ENCODE results near the gene RAB33B. TPM values are rescaled to one million over a fixed set of nuclear protein-coding genes. Genes with fewer than 3 reads are reported as not detected.

The RAB33B gene
- total and polyA plus RNA-seq, 9 of the 15 experiments (the other 6 are each of a cell fraction or from before 2014, with no cell fraction given) = 1.7 to 3.7 (median 3.0) TPM

GRCh38 chr4:139522457-139522856 lies 68.5 kb downstream of the RAB33B start (continued):
- TF ChIP-seq CTCF (IDR thresholded peaks at IDR 0.05 in 2 of 3, conservative IDR thresholded peaks at IDR 0.05 in 1 of 3; ENCODE audit: insufficient read depth in 2 of 3, low read depth in 1 of 3, low read length in 3 of 3) = peak in 1 of 3 experiments; percentile 23; a peak in 1 of 6 replicates

GRCh38 chr4:139523076-139523475 lies 69.2 kb downstream of the RAB33B start:
- Histone ChIP-seq H3K27me3 (ENCODE audit: control insufficient read depth in 2 of 2, insufficient read depth in 2 of 2, low read length in 2 of 2) (0 out of 5 replicates have a peak, but pooled peaks cover 2 to 4% of the 10 kb centered on the region in 2 experiments), H4K20me1 (replicated peaks; ENCODE audit: control insufficient read depth, insufficient read depth, low read length) (no peaks in the 10 kb centered on the region), H3K79me2 (ENCODE audit: control insufficient read depth, insufficient read depth, low read length) (no peaks in the 10 kb centered on the region), H3K4me3 (no peak overlapping the region), H3K36me3 (ENCODE audit: control insufficient read depth, insufficient read depth, low read length) (no peaks in the 10 kb centered on the region), H3K27ac (ENCODE audit: extremely low read depth, low read depth, low read length) (no peak overlapping the region), H2AFZ (ENCODE audit: low read depth, low read length) (no peak overlapping the region), H3K9me1 (ENCODE audit: control insufficient read depth, insufficient read depth, low read length) (no peaks in the 10 kb centered on the region), H3K4me2 (ENCODE audit: insufficient read depth, low read length) (no peak overlapping the region), H3K9me3 (replicated peaks; ENCODE audit: control insufficient read depth, insufficient read depth, low read depth, low read length) (no peaks in the 10 kb centered on the region), H3K4me1 (replicated peaks in 1 of 2; ENCODE audit: control insufficient read depth in 2 of 2, insufficient read depth in 2 of 2, low read length in 2 of 2) (no peaks in the 10 kb centered on the region), H3K9ac (ENCODE audit: insufficient read depth in 1 of 2, low read depth in 2 of 2, low read length in 2 of 2) (no peak overlapping the region)
- intact Hi-C loops (cut with micrococcal nuclease) = no loop called here
- no TSS peak for BruUV-seq (replicated peaks)
- 0% methylated on average over 1 of the region's 1 CpG for WGBS (ENCODE audit: insufficient coverage, low coverage, missing lambda C conversion rate)
- ChIA-PET CTCF (ENCODE audit: low intra/inter-chr PET ratio) (no interaction called here), POLR2A (no interaction called here)
- in situ Hi-C loops (cut with MboI) = no loop called here
- DNase-seq (ENCODE audit: extremely low read depth in 1 of 4, low spot score in 3 of 4) (no peak), ATAC-seq (no peak), FAIRE-seq (no peak)
- TF ChIP-seq FIP1L1 (IDR thresholded peaks at IDR 0.05; ENCODE audit: low read depth, low read length, poor library complexity, severe bottlenecking) (no peak), TAF7 (tag; IDR thresholded peaks at IDR 0.05) (no peak), ZNF282 (CRISPR knock-in tag; IDR thresholded peaks at IDR 0.05) (no peak), ZNF584 (CRISPR knock-in tag; IDR thresholded peaks at IDR 0.05; ENCODE audit: low read depth) (no peak), ZFP30 (CRISPR knock-in tag; IDR thresholded peaks at IDR 0.05; ENCODE audit: borderline replicate concordance) (no peak), BRD9 (IDR thresholded peaks at IDR 0.05; ENCODE audit: low read depth, partially characterized antibody) (no peak), SRSF3 (IDR thresholded peaks at IDR 0.05; ENCODE audit: insufficient read depth, low read length) (no peak), ELF2 (CRISPR knock-in tag; IDR thresholded peaks at IDR 0.05) (no peak), SP1 (CRISPR knock-in tag; IDR thresholded peaks at IDR 0.05) (no peak), FOXK2 (conservative IDR thresholded peaks at IDR 0.05 in 1 of 2, IDR thresholded peaks at IDR 0.05 in 1 of 2; ENCODE audit: low read depth in 2 of 2) (no peak), HINFP (tag; conservative IDR thresholded peaks at IDR 0.05; ENCODE audit: low read depth) (no peak), ZSCAN29 (IDR thresholded peaks at IDR 0.05) (no peak), ATF2 (CRISPR knock-in tag; IDR thresholded peaks at IDR 0.05) (no peak), PRPF4 (IDR thresholded peaks at IDR 0.05; ENCODE audit: insufficient read depth, low read depth, low read length, poor library complexity, severe bottlenecking) (no peak), RBFOX2 (IDR thresholded peaks at IDR 0.05; ENCODE audit: low read depth, low read length) (no peak), NUFIP1 (IDR thresholded peaks at IDR 0.05; ENCODE audit: partially characterized antibody) (no peak)

Measured in K562 (cell line).